GM23338 (cell line): Measurements from ENCODE around the gene CCDC170. TPM values are rescaled to one million over a fixed set of nuclear protein-coding genes. Genes with fewer than 3 reads are reported as not detected.
A peak's percentile ranks its signal among the peaks of the same experiment; 100 is the strongest.

Experiments
- ATAC-seq: fragments of 200-7000 bp; cut with Tn5 transposase; 3 replicates; pipeline ENCODE4 v1.9.1; 2020
- DNase-seq: peaks from one replicate; pipeline ENCODE4 v3.0.0-alpha.2; 2015; ENCODE audit warnings: low spot score
- H2AFZ ChIP-seq: fragments of 200-600 bp; sonication (generic); 2 replicates; pipeline ENCODE4 v1.8.0; 2016; ENCODE audit warnings: antibody characterized with exemption, mild to moderate bottlenecking, moderate library complexity
- H3F3A ChIP-seq: fragments of 200-600 bp; sonication (generic); replicated peaks from 2 replicates; pipeline ENCODE4 v1.8.0; 2017; ENCODE audit warnings: antibody characterized with exemption, mixed run types, low read depth
- H3K27ac ChIP-seq: fragments of 200-600 bp; sonication (generic); 2 replicates; pipeline ENCODE4 v1.6.1; 2016; ENCODE audit warnings: low read depth
- H3K27me3 ChIP-seq: fragments of 200-600 bp; sonication (generic); 2 replicates; pipeline ENCODE4 v1.8.0; 2016; ENCODE audit warnings: mild to moderate bottlenecking, mixed run types, moderate library complexity; ENCODE audit not compliant: insufficient read depth
- H3K36me3 ChIP-seq: fragments of 200-600 bp; sonication (generic); 2 replicates; pipeline ENCODE4 v1.8.0; 2016; ENCODE audit warnings: mild to moderate bottlenecking; ENCODE audit not compliant: insufficient read depth
- H3K4me1 ChIP-seq: fragments of 200-600 bp; sonication (generic); 2 replicates; pipeline ENCODE4 v1.8.0; 2016; ENCODE audit warnings: mild to moderate bottlenecking, moderate library complexity; ENCODE audit not compliant: insufficient read depth
- H3K4me2 ChIP-seq: fragments of 200-600 bp; sonication (generic); 2 replicates; pipeline ENCODE4 v1.7.1; 2017; ENCODE audit warnings: mixed run types
- H3K4me3 ChIP-seq: fragments of 200-600 bp; sonication (generic); 2 replicates; pipeline ENCODE4 v1.6.1; 2016; ENCODE audit warnings: mixed run types
- H3K79me2 ChIP-seq: fragments of 200-600 bp; sonication (generic); replicated peaks from 2 replicates; pipeline ENCODE4 v1.8.0; 2017; ENCODE audit warnings: mild to moderate bottlenecking; ENCODE audit not compliant: insufficient read depth
- H3K9me2 ChIP-seq: fragments of 200-600 bp; sonication (generic); 2 replicates; pipeline ENCODE4 v1.8.0; 2017; ENCODE audit not compliant: insufficient read depth
- H4K20me1 ChIP-seq: fragments of 200-600 bp; sonication (generic); replicated peaks from 2 replicates; pipeline ENCODE4 v1.8.0; 2017; ENCODE audit warnings: mild to moderate bottlenecking; ENCODE audit not compliant: insufficient read depth
- H3K27ac Mint-ChIP-seq: 2 replicates; pipeline ENCODE4 v1.8.0; 2020; ENCODE audit warnings: inconsistent platforms, mild to moderate bottlenecking, moderate library complexity, mixed read lengths
- H3K27me3 Mint-ChIP-seq: 3 replicates; pipeline ENCODE4 v1.8.0; 2022; ENCODE audit warnings: low read depth, mild to moderate bottlenecking, moderate library complexity, mixed read lengths, inconsistent platforms; ENCODE audit not compliant: insufficient read depth, poor library complexity
- H3K36me3 Mint-ChIP-seq: 3 replicates; pipeline ENCODE4 v1.8.0; 2021; ENCODE audit warnings: low read depth, mild to moderate bottlenecking, inconsistent platforms, moderate library complexity, mixed read lengths
- H3K4me1 Mint-ChIP-seq: 3 replicates; pipeline ENCODE4 v1.8.0; 2020; ENCODE audit warnings: mild to moderate bottlenecking, inconsistent platforms, mixed read lengths
- H3K4me3 Mint-ChIP-seq: 3 replicates; pipeline ENCODE4 v1.8.0; 2021; ENCODE audit warnings: moderate library complexity, mild to moderate bottlenecking, inconsistent platforms, mixed read lengths
- H3K9me3 Mint-ChIP-seq: 3 replicates; pipeline ENCODE4 v1.8.0; 2020; ENCODE audit warnings: moderate library complexity, mild to moderate bottlenecking, inconsistent platforms, mixed read lengths
- CREB1 ChIP-seq: fragments of 250-450 bp; sonication (Bioruptor Pico); IDR thresholded peaks from 2 replicates; pipeline ENCODE4 v1.5.0; 2020; ENCODE audit warnings: low read depth, mild to moderate bottlenecking, moderate library complexity
- CTCF ChIP-seq, 2 experiments: fragments of 200-600 bp in 1 of 2; sonication (generic) in 1 of 2; conservative IDR thresholded peaks; 2 replicates each; pipeline versions ENCODE4 v1.5.1 to v1.6.1; 2016 to 2017; ENCODE audit warnings: antibody characterized with exemption in 2 of 2, low read depth in 2 of 2, mild to moderate bottlenecking in 2 of 2, moderate library complexity in 1 of 2
- ETS1 ChIP-seq: IDR thresholded peaks from 2 replicates; pipeline ENCODE4 v1.6.1; 2016; ENCODE audit warnings: antibody characterized with exemption
- EZH2 ChIP-seq: fragments of 200-600 bp; sonication (generic); IDR thresholded peaks from one replicate; pipeline ENCODE4 v1.8.0; 2017; ENCODE audit warnings: antibody characterized with exemption, mild to moderate bottlenecking, low read depth; ENCODE audit not compliant: unreplicated experiment
- EZH2phosphoT487 ChIP-seq: fragments of 200-600 bp; sonication (generic); IDR thresholded peaks from one replicate; pipeline ENCODE4 v1.8.1; 2018; ENCODE audit warnings: antibody characterized with exemption; ENCODE audit not compliant: unreplicated experiment
- POLR2AphosphoS5 ChIP-seq: IDR thresholded peaks from 2 replicates; pipeline ENCODE4 v1.6.1; 2016; ENCODE audit warnings: antibody characterized with exemption, low read depth
- ZNF114 ChIP-seq: fragments of 250-450 bp; sonication (Bioruptor Pico); IDR thresholded peaks from 2 replicates; pipeline ENCODE4 v1.5.0; 2020; ENCODE audit warnings: mild to moderate bottlenecking, moderate library complexity
- ZNF462 ChIP-seq: fragments of 250-450 bp; sonication (Bioruptor Pico); IDR thresholded peaks from 2 replicates; pipeline ENCODE4 v1.5.0; 2020; ENCODE audit warnings: mild to moderate bottlenecking, moderate library complexity
- polyA plus RNA-seq: library from polyadenylated mRNA; unstranded; fragments of >200 nt; fragmentation: Nextera tagmentation; extraction: Ambion mirVana; gene quantifications from 2 replicates; pipeline ENCODE4 v1.2.1, GENCODE V29; 2016
- total RNA-seq: library from RNA; depleted of rRNA; stranded (reverse); fragments of >200 nt; shearing (Covaris generic); gene quantifications from 2 replicates; pipeline ENCODE4 v1.2.3, GENCODE V29; 2014

CCDC170 gene
- total and polyA plus RNA-seq, 2 experiments from 2014 or later, result 0.18 TPM; not detected in 1

- no peaks in the 10 kb centered on the region for H3F3A ChIP-seq
- H4K20me1 ChIP-seq, result no peaks in the 10 kb centered on the region
- H3K9me2 ChIP-seq, result 0 out of 2 replicates have a peak, but pooled peaks cover 3% of the 10 kb centered on the region
- H3K4me1 ChIP-seq, result no peaks in the 10 kb centered on the region
- Mint-ChIP-seq H3K4me3 (no peak overlapping the region), H3K9me3 (peaks cover 12% of the 10 kb centered on the region), H3K27me3 (peaks cover 3% of the 10 kb centered on the region), H3K36me3 (peaks cover 4% of the 10 kb centered on the region; the same call in 1 of the 3 replicates), H3K27ac (no peak overlapping the region), H3K4me1 (no peaks in the 10 kb centered on the region)
- H3K4me2 ChIP-seq, result no peak overlapping the region
- no peak overlapping the region for H3K27ac ChIP-seq
- ATAC-seq (no peak), DNase-seq (no peak)
- H3K79me2 ChIP-seq, result no peaks in the 10 kb centered on the region
- H3K36me3 ChIP-seq, result no peaks in the 10 kb centered on the region
- H3K27me3 ChIP-seq, result no peaks in the 10 kb centered on the region
- TF ChIP-seq CREB1, result no peak
- TF ChIP-seq ZNF462, result no peak
- no peak for TF ChIP-seq EZH2phosphoT487
- no peak for TF ChIP-seq ETS1
- TF ChIP-seq CTCF (conservative IDR thresholded peaks at IDR 0.05; ENCODE audit: low read depth in 2 of 2), result no peak
- no peak for TF ChIP-seq POLR2AphosphoS5
- no peak for TF ChIP-seq EZH2
- TF ChIP-seq ZNF114 (CRISPR knock-in tag), result no peak
- no peak overlapping the region for H3K4me3 ChIP-seq
- peak overlapping the region; percentile 64; the same call in 1 of the 2 replicates for H2AFZ ChIP-seq
These were observed 83.4 kb downstream of the CCDC170 start for GRCh38 chr6:151577257-151577656.
